Gastrocnemius medialis (tissue), 4 donors: Measurements from ENCODE around the gene CDK5R1.

ENCODE experiments used
- CTCF ChIP-seq, 5 experiments: fragments of 450-650 bp in 3 of 5; fragments of 200-600 bp in 2 of 5; sonication (generic) in 2 of 5; IDR thresholded peaks in 4 of 5; conservative IDR thresholded peaks in 1 of 5; 1 replicate in 4 of 5; 2 replicates in 1 of 5; pipeline ENCODE4 v1.5.1; 2016 to 2019; ENCODE audit warnings: antibody characterized with exemption in 5 of 5, mild to moderate bottlenecking in 3 of 5, moderate library complexity in 3 of 5
- POLR2A ChIP-seq, 2 donors: fragments of 450-650 bp; IDR thresholded peaks; one replicate each; pipeline ENCODE4 v1.6.1; 2017; ENCODE audit warnings: antibody characterized with exemption in 2 of 2, mild to moderate bottlenecking in 2 of 2, moderate library complexity in 2 of 2

GRCh38 chr17:32488604-32489180 is 1.9 kb downstream of the CDK5R1 start:
- TF ChIP-seq CTCF (IDR thresholded peaks at IDR 0.05 in 4 of 5, conservative IDR thresholded peaks at IDR 0.05 in 1 of 5) (no peak), POLR2A (IDR thresholded peaks at IDR 0.05) (no peak)
